HEK293 (cell line): ENCODE measurements around the gene MMP24OS.

ENCODE experiments used
- CTCF ChIA-PET: fragments of 350-600 bp; formaldehyde crosslinking; extraction: SDS; loops from one replicate; lab custom pipeline; 2021; ENCODE audit warnings: antibody characterized with exemption; lab: Yijun Ruan, JAX
- POLR2A ChIA-PET: fragments of 300-600 bp; formaldehyde crosslinking; extraction: SDS; loops from one replicate; lab custom pipeline; 2020; ENCODE audit warnings: antibody characterized with exemption, inconsistent platforms; lab: Yijun Ruan, JAX
- H3K27ac ChIP-seq: fragments of 200-500 bp; sonication (Bioruptor generic); 2 replicates; pipeline ENCODE4 v1.5.1; 2014; ENCODE audit warnings: low read depth, low read length, control low read depth, inconsistent platforms; ENCODE audit errors: extremely low read depth
- H3K36me3 ChIP-seq, 2 experiments: fragments of 200-500 bp in 1 of 2; sonication (Bioruptor generic) in 1 of 2; 1 replicate in 1 of 2; 2 replicates in 1 of 2; pipeline ENCODE4 v1.5.1; 2014 to 2017; ENCODE audit warnings: inconsistent platforms in 2 of 2, low read length in 2 of 2; ENCODE audit not compliant: control insufficient read depth in 2 of 2, insufficient read depth in 1 of 2
- H3K4me1 ChIP-seq: fragments of 200-500 bp; sonication (Bioruptor generic); 2 replicates; pipeline ENCODE4 v1.5.1; 2014; ENCODE audit warnings: mild to moderate bottlenecking, low read length, inconsistent platforms; ENCODE audit not compliant: control insufficient read depth, insufficient read depth
- H3K4me3 ChIP-seq: 2 replicates; pipeline ENCODE4 v1.5.1; 2011; ENCODE audit warnings: low read depth, mild to moderate bottlenecking, control low read depth, low read length, moderate library complexity
- H3K9me3 ChIP-seq: fragments of 200-500 bp; sonication (Bioruptor generic); 2 replicates; pipeline ENCODE4 v1.5.1; 2014; ENCODE audit warnings: low read depth, low read length, inconsistent platforms; ENCODE audit not compliant: control insufficient read depth, insufficient read depth
- MZF1 ChIP-seq: fragments of 450-650 bp; formaldehyde crosslinking; IDR thresholded peaks from 2 replicates; pipeline ENCODE4 v1.5.1; 2017; ENCODE audit warnings: missing biosample characterization, missing genetic modification characterization, borderline replicate concordance
- OVOL3 ChIP-seq: fragments of 450-650 bp; formaldehyde crosslinking; IDR thresholded peaks from 2 replicates; pipeline ENCODE4 v1.5.1; 2016; ENCODE audit warnings: missing biosample characterization, missing genetic modification characterization
- PRDM6 ChIP-seq: fragments of 450-650 bp; formaldehyde crosslinking; IDR thresholded peaks from 2 replicates; pipeline ENCODE4 v1.5.1; 2017; ENCODE audit warnings: missing biosample characterization, missing genetic modification characterization
- REPIN1 ChIP-seq: fragments of 450-650 bp; formaldehyde crosslinking; IDR thresholded peaks from 2 replicates; pipeline ENCODE4 v1.5.1; 2017; ENCODE audit warnings: missing biosample characterization, missing genetic modification characterization, low read depth
- SP3 ChIP-seq: fragments of 450-650 bp; formaldehyde crosslinking; IDR thresholded peaks from 2 replicates; pipeline ENCODE4 v1.5.1; 2016; ENCODE audit warnings: missing biosample characterization, missing genetic modification characterization
- ZBTB11 ChIP-seq: fragments of 450-650 bp; formaldehyde crosslinking; conservative IDR thresholded peaks from 2 replicates; pipeline ENCODE4 v1.5.1; 2016; ENCODE audit warnings: low read depth, missing biosample characterization, missing genetic modification characterization
- ZBTB26 ChIP-seq: fragments of 450-650 bp; formaldehyde crosslinking; optimal IDR thresholded peaks from 2 replicates; pipeline ENCODE3; 2016; ENCODE audit warnings: missing biosample characterization, mild to moderate bottlenecking, missing genetic modification characterization
- ZIC2 ChIP-seq: fragments of 450-650 bp; formaldehyde crosslinking; IDR thresholded peaks from 2 replicates; pipeline ENCODE4 v1.5.1; 2016; ENCODE audit warnings: missing biosample characterization, missing genetic modification characterization
- ZNF132 ChIP-seq: fragments of 450-650 bp; formaldehyde crosslinking; IDR thresholded peaks from 2 replicates; pipeline ENCODE4 v1.5.1; 2017; ENCODE audit warnings: missing biosample characterization, missing genetic modification characterization, borderline replicate concordance
- ZNF175 ChIP-seq: fragments of 450-650 bp; formaldehyde crosslinking; IDR thresholded peaks from 2 replicates; pipeline ENCODE4 v1.5.1; 2016; ENCODE audit warnings: missing biosample characterization, missing genetic modification characterization
- ZNF18 ChIP-seq: fragments of 450-650 bp; formaldehyde crosslinking; IDR thresholded peaks from 2 replicates; pipeline ENCODE4 v1.5.1; 2016; ENCODE audit warnings: missing biosample characterization, missing genetic modification characterization
- ZNF223 ChIP-seq: fragments of 450-650 bp; formaldehyde crosslinking; IDR thresholded peaks from 2 replicates; pipeline ENCODE4 v1.5.1; 2016; ENCODE audit warnings: missing biosample characterization, missing genetic modification characterization
- ZNF239 ChIP-seq: fragments of 450-650 bp; formaldehyde crosslinking; IDR thresholded peaks from 2 replicates; pipeline ENCODE4 v1.5.1; 2016; ENCODE audit warnings: missing biosample characterization, missing genetic modification characterization
- ZNF449 ChIP-seq: fragments of 450-650 bp; formaldehyde crosslinking; IDR thresholded peaks from 2 replicates; pipeline ENCODE4 v1.5.1; 2017; ENCODE audit warnings: missing biosample characterization, mild to moderate bottlenecking, missing genetic modification characterization, moderate library complexity
- ZNF600 ChIP-seq: fragments of 450-650 bp; formaldehyde crosslinking; IDR thresholded peaks from 2 replicates; pipeline ENCODE4 v1.5.1; 2016; ENCODE audit warnings: missing biosample characterization, missing genetic modification characterization
- ZNF791 ChIP-seq: fragments of 450-650 bp; formaldehyde crosslinking; IDR thresholded peaks from 2 replicates; pipeline ENCODE4 v1.5.1; 2016; ENCODE audit warnings: missing biosample characterization, missing genetic modification characterization
- ZNF792 ChIP-seq: fragments of 450-650 bp; formaldehyde crosslinking; IDR thresholded peaks from 2 replicates; pipeline ENCODE4 v1.5.1; 2016; ENCODE audit warnings: missing biosample characterization, missing genetic modification characterization
- TF ChIP-seq, protein P1 (sequence below): fragments of 450-650 bp; formaldehyde crosslinking; IDR thresholded peaks from 2 replicates; pipeline ENCODE4 v1.5.1; 2016; ENCODE audit warnings: missing biosample characterization, missing genetic modification characterization
- TF ChIP-seq, protein P2 (sequence below): fragments of 450-650 bp; formaldehyde crosslinking; IDR thresholded peaks from 2 replicates; pipeline ENCODE4 v1.5.1; 2016; ENCODE audit warnings: missing biosample characterization, missing genetic modification characterization, borderline replicate concordance

The MMP24OS gene

DNA sequence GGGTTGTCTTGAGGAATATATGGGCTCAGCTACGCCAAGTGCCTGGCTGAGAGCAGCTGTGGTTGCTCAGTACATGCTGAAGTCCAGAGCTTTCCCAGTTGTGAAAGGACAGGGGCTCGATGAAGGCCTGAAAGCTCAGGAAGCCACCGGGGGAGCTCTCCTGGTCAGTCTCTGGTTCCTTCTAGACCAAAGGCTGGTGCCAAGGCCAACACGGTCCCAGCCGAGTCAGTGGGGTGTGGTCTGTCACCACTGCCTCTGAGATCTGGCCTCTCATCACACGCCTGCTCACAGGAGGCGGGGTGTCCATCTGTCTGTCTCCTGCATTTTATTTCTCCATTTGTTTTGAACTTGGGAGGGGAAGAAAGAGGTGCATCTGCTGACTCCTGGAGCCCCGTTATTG is 19.2 kb upstream of the MMP24OS start:
- POLR2A ChIA-PET, result no interaction called here
- no peaks in the 10 kb centered on the region for H3K4me1 ChIP-seq
- H3K27ac ChIP-seq, result no peak overlapping the region
- CTCF ChIA-PET, result interaction anchor here (0.9 to 1.0 kb wide), 2 partner anchors 8 to 150 kb away, joined by 3 to 4 read pairs; no protein-coding TSS in a partner anchor
- no peaks in the 10 kb centered on the region for H3K9me3 ChIP-seq
- H3K4me3 ChIP-seq, result no peak overlapping the region
- H3K36me3 ChIP-seq, result no peaks in the 10 kb centered on the region
- TF ChIP-seq OVOL3 (tag by site-specific recombination) (no peak), ZNF239 (tag by site-specific recombination) (no peak), ZNF18 (tag by site-specific recombination) (no peak), ZNF791 (tag by site-specific recombination) (no peak), ZBTB11 (tag by site-specific recombination) (no peak), ZIC2 (tag by site-specific recombination) (no peak), ZNF223 (tag by site-specific recombination) (no peak), ZBTB26 (tag by site-specific recombination) (no peak), ZNF600 (tag by site-specific recombination) (no peak), ZNF175 (no peak), ZNF449 (tag by site-specific recombination) (no peak), MZF1 (tag by site-specific recombination) (no peak), REPIN1 (tag by site-specific recombination) (no peak)
- TF ChIP-seq, protein P1, sequence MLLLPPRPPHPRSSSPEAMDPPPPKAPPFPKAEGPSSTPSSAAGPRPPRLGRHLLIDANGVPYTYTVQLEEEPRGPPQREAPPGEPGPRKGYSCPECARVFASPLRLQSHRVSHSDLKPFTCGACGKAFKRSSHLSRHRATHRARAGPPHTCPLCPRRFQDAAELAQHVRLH (tag by site-specific recombination), result no peak

DNA sequence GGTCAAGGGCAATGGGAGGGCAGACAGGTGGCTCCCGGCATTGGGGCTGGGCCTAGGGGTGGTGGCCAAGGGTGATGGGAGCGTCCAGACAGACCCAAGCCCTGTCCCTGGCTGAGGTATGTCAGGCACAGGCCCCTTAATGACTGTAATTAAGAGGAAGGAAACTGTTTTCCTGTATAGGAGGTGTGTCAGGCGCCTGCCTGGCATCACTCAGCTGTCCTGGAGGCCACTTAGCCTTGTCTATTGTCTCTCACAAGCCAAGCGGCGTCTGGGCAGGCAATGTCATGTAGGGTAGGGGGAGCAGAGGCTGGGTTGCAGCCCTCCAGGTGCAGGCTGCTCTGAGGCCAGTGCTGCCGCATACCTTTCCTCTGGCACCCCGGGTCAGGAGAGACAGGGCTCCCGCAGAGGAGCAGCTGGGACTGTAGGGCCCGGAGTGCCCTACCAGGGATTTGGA is 18.2 kb upstream of the MMP24OS start:
- POLR2A ChIA-PET, result no interaction called here
- CTCF ChIA-PET, result interaction anchor here (0.6 kb wide), 1 partner anchor 18 kb away, joined by 5 read pairs; the partner anchor contains the start of gene MMP24OS
- Histone ChIP-seq H3K36me3 (no peaks in the 10 kb centered on the region), H3K27ac (no peak overlapping the region), H3K4me3 (no peak overlapping the region), H3K9me3 (no peaks in the 10 kb centered on the region), H3K4me1 (no peaks in the 10 kb centered on the region)
- no peak for TF ChIP-seq ZNF792
- no peak for TF ChIP-seq ZNF132 (tag by site-specific recombination)
- no peak for TF ChIP-seq ZNF223 (tag by site-specific recombination)
- TF ChIP-seq SP3 (tag by site-specific recombination), result no peak
- no peak for TF ChIP-seq PRDM6
- TF ChIP-seq, protein P2, sequence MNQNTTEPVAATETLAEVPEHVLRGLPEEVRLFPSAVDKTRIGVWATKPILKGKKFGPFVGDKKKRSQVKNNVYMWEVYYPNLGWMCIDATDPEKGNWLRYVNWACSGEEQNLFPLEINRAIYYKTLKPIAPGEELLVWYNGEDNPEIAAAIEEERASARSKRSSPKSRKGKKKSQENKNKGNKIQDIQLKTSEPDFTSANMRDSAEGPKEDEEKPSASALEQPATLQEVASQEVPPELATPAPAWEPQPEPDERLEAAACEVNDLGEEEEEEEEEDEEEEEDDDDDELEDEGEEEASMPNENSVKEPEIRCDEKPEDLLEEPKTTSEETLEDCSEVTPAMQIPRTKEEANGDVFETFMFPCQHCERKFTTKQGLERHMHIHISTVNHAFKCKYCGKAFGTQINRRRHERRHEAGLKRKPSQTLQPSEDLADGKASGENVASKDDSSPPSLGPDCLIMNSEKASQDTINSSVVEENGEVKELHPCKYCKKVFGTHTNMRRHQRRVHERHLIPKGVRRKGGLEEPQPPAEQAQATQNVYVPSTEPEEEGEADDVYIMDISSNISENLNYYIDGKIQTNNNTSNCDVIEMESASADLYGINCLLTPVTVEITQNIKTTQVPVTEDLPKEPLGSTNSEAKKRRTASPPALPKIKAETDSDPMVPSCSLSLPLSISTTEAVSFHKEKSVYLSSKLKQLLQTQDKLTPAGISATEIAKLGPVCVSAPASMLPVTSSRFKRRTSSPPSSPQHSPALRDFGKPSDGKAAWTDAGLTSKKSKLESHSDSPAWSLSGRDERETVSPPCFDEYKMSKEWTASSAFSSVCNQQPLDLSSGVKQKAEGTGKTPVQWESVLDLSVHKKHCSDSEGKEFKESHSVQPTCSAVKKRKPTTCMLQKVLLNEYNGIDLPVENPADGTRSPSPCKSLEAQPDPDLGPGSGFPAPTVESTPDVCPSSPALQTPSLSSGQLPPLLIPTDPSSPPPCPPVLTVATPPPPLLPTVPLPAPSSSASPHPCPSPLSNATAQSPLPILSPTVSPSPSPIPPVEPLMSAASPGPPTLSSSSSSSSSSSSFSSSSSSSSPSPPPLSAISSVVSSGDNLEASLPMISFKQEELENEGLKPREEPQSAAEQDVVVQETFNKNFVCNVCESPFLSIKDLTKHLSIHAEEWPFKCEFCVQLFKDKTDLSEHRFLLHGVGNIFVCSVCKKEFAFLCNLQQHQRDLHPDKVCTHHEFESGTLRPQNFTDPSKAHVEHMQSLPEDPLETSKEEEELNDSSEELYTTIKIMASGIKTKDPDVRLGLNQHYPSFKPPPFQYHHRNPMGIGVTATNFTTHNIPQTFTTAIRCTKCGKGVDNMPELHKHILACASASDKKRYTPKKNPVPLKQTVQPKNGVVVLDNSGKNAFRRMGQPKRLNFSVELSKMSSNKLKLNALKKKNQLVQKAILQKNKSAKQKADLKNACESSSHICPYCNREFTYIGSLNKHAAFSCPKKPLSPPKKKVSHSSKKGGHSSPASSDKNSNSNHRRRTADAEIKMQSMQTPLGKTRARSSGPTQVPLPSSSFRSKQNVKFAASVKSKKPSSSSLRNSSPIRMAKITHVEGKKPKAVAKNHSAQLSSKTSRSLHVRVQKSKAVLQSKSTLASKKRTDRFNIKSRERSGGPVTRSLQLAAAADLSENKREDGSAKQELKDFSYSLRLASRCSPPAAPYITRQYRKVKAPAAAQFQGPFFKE (tag by site-specific recombination), result no peak
